OCI-LY7 (cell line): ENCODE measurements around the gene CTNNA1.

Experiments used
- CTCF ChIP-seq: fragments of 200-600 bp; sonication (generic); conservative IDR thresholded peaks from 2 replicates; pipeline ENCODE4 v1.5.1; 2014; ENCODE audit warnings: mild to moderate bottlenecking, antibody characterized with exemption, low read length, moderate library complexity, mixed read lengths
- EZH2phosphoT487 ChIP-seq: fragments of 200-600 bp; sonication (generic); IDR thresholded peaks from 2 replicates; pipeline ENCODE4 v1.6.1; 2018; ENCODE audit warnings: low read depth, borderline replicate concordance, mild to moderate bottlenecking, mixed run types, antibody characterized with exemption, low read length, moderate library complexity, mixed read lengths

DNA sequence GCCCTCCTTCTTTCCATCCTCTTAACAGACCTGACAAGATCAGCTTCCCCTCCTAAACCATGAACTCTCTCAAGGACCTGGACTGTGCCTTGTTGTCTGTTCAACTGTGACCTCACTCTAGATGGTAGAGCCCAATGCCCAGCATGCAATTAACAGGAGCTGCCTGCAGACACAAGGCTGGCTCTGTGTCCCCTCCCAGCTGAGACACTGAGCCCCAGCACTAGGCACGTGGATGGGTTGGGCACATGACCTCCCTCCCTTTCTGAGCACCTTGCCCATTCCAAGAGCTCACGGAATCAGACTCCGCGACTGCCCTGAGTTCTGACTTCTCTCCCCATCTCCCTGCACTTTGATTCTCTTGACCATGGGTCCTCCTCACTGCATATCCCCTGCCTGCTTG, 215.4 kb downstream of the CTNNA1 start:
- TF ChIP-seq CTCF: no peak
- TF ChIP-seq EZH2phosphoT487: no peak
